ENCODE data around the gene SKAP2. TPM values are rescaled to one million over a fixed set of nuclear protein-coding genes. Genes with fewer than 3 reads are reported as not detected.

The SKAP2 gene
- total and polyA plus RNA-seq, 2 of the 4 experiments (the other 2 are of a cell fraction) = 5.7 to 7.4 TPM

GRCh38 chr7:26698194-26698593 is 166.2 kb downstream of the SKAP2 start:
- H2BK15ac ChIP-seq (ENCODE audit: low read depth, low read length) = no peak overlapping the region
- H3K56ac ChIP-seq (ENCODE audit: extremely low read depth, insufficient read depth, low read length) = no peak overlapping the region
- no peak overlapping the region for H2AK5ac ChIP-seq (ENCODE audit: low read depth, low read length)
- no peak overlapping the region for H2AFZ ChIP-seq (replicated peaks; ENCODE audit: low read length, poor library complexity)
- no CpG with 5 or more reads among the region's 1 CpG for WGBS, 2 experiments (ENCODE audit: extremely low coverage in 2 of 2, insufficient read length in 1 of 2)
- no peak overlapping the region for H3K27ac ChIP-seq (ENCODE audit: insufficient read depth, low read length)
- ChIA-PET CTCF (no interaction called here), POLR2A (ENCODE audit: unreplicated experiment) (no interaction called here)
- H3K18ac ChIP-seq (ENCODE audit: low read depth, low read length) = no peak overlapping the region
- no peak overlapping the region for H2AK9ac ChIP-seq (replicated peaks; ENCODE audit: low read depth, low read length, poor library complexity)
- BruUV-seq (replicated peaks) = no TSS peak
- no peaks in the 10 kb centered on the region for H3K4me1 ChIP-seq (ENCODE audit: control insufficient read depth, insufficient read depth, low read length)
- H3K4me2 ChIP-seq (ENCODE audit: low read depth, low read length) = no peak overlapping the region
- no peak overlapping the region for H2BK120ac ChIP-seq (ENCODE audit: low read depth, low read length)
- no peak overlapping the region for H2BK20ac ChIP-seq (ENCODE audit: low read depth, low read length)
- H4K91ac ChIP-seq (ENCODE audit: insufficient read depth, low read depth, low read length) = no peak overlapping the region
- no peak for DNase-seq
- H2BK5ac ChIP-seq (ENCODE audit: low read depth, low read length, poor library complexity, severe bottlenecking) = no peak overlapping the region
- dilution Hi-C loops (cut with HindIII; ENCODE audit: low sequenced_read_pairs, unreplicated experiment) (no loop called here), intact Hi-C loops (cut with micrococcal nuclease) (no loop called here), in situ Hi-C loops (cut with MboI; ENCODE audit: low sequenced_read_pairs) (no loop called here)
- no peak for ATAC-seq (ENCODE audit: low read depth)
- H3K14ac ChIP-seq (replicated peaks; ENCODE audit: low read depth, low read length) = no peak overlapping the region
- no peak overlapping the region for H3K4ac ChIP-seq (ENCODE audit: low read depth, low read length)
- TF ChIP-seq CHD1 (IDR thresholded peaks at IDR 0.05; ENCODE audit: low read depth, low read length) (no peak), CTCF (conservative IDR thresholded peaks at IDR 0.05; ENCODE audit: low read depth, low read length) (no peak), CEBPB (IDR thresholded peaks at IDR 0.05; ENCODE audit: low read depth, low read length) (no peak), BHLHE40 (IDR thresholded peaks at IDR 0.05; ENCODE audit: low read depth, low read length) (no peak), SMC3 (IDR thresholded peaks at IDR 0.05; ENCODE audit: low read depth, low read length) (no peak), MAZ (IDR thresholded peaks at IDR 0.05; ENCODE audit: borderline replicate concordance, low read depth, low read length) (no peak), NFE2L2 (IDR thresholded peaks at IDR 0.05; ENCODE audit: low read depth, low read length) (no peak), ELK1 (IDR thresholded peaks at IDR 0.05; ENCODE audit: borderline replicate concordance, low read depth, low read length) (no peak), RAD21 (IDR thresholded peaks at IDR 0.05; ENCODE audit: low read length) (no peak), USF2 (IDR thresholded peaks at IDR 0.05; ENCODE audit: low read depth, low read length) (no peak), MXI1 (IDR thresholded peaks at IDR 0.05; ENCODE audit: borderline replicate concordance, low read depth, low read length) (no peak), MAFK (IDR thresholded peaks at IDR 0.05; ENCODE audit: low read depth, low read length) (no peak), FOS (IDR thresholded peaks at IDR 0.05; ENCODE audit: low read depth, low read length) (no peak), POLR2A (IDR thresholded peaks at IDR 0.05; ENCODE audit: low read depth, low read length) (no peak), RCOR1 (IDR thresholded peaks at IDR 0.05; ENCODE audit: insufficient replicate concordance, low read length) (no peak), RFX5 (IDR thresholded peaks at IDR 0.05; ENCODE audit: low read depth, low read length) (no peak)
- H3K27me3 ChIP-seq (ENCODE audit: control insufficient read depth, insufficient read depth, low read length) = no peaks in the 10 kb centered on the region
- H3K79me1 ChIP-seq (ENCODE audit: low read depth in 1 of 2, low read length in 2 of 2) = no peaks in the 10 kb centered on the region
- H3K36me3 ChIP-seq (ENCODE audit: control insufficient read depth, insufficient read depth, low read length) = no peaks in the 10 kb centered on the region
- no peak overlapping the region for H4K5ac ChIP-seq (ENCODE audit: low read depth, low read length)
- no peaks in the 10 kb centered on the region for H4K20me1 ChIP-seq (ENCODE audit: insufficient read depth, low read length)
- no peak overlapping the region for H3K4me3 ChIP-seq (ENCODE audit: insufficient read depth, low read depth, low read length)
- no peak overlapping the region for H3K9ac ChIP-seq (ENCODE audit: low read depth, low read length)
- no peaks in the 10 kb centered on the region for H3K9me3 ChIP-seq (ENCODE audit: control insufficient read depth, insufficient read depth, low read length)
- H4K8ac ChIP-seq (ENCODE audit: low read depth in 2 of 2, low read length in 2 of 2) = no peak overlapping the region
- no peaks in the 10 kb centered on the region for H3K9me1 ChIP-seq (ENCODE audit: insufficient read depth, low read length)
- no peak overlapping the region for H3K23ac ChIP-seq (ENCODE audit: low read depth, low read length)
